ENCODE data around the gene HYAL3. TPM values are rescaled to one million over a fixed set of nuclear protein-coding genes. Genes with fewer than 3 reads are reported as not detected.

Gene HYAL3
- total and polyA plus RNA-seq, 10 of the 15 experiments (the other 5 are each of a cell fraction or from before 2014, with no cell fraction given), result 0.37 to 4.2 (median 2.8) TPM

DNA sequence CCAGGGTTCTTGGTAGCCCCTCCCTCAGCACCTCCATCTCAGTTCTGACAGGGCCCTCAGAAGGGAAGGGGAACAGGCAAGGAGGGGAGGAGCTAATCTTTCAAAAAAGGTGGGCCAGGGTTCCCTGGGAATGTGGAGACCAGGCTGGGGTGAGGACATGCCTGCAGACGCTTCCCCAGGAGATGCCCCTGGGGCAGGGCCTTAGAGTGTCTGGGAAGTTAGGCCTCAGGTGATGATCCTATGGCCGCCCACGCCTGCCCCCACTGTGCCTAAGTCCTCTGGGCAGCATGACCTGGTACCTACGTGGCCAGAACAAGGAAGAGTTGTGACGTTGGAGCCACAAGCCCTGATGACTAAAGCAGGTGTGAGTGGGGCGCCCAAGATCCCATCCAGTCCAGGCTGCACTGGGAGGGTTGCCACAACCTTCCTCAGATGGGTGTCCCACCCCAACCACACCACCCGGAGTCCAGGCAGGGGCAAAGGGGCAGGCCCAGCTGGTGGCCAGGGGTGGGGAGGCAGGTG is 34.2 kb downstream of the HYAL3 start:
- Histone ChIP-seq H3K79me2 (ENCODE audit: control insufficient read depth, insufficient read depth, low read length) (no peaks in the 10 kb centered on the region), H3K9ac (ENCODE audit: control insufficient read depth, insufficient read depth, low read length) (no peak overlapping the region), H3K27me3 (replicated peaks in 1 of 2; ENCODE audit: control insufficient read depth in 2 of 2, insufficient read depth in 2 of 2, low read length in 1 of 2) (peaks cover 0 to 4% of the 10 kb centered on the region in 2 experiments; a peak in 1 of 4 replicates), H2AFZ (ENCODE audit: control insufficient read depth, low read depth, low read length) (no peak overlapping the region), H4K20me1 (ENCODE audit: control insufficient read depth, insufficient read depth) (no peaks in the 10 kb centered on the region), H3K4me2 (ENCODE audit: control insufficient read depth, insufficient read depth) (no peak overlapping the region), H3K4me3 (no peak overlapping the region), H3K4me1 (ENCODE audit: control insufficient read depth, insufficient read depth, low read length) (peaks cover 9% of the 10 kb centered on the region), H3K27ac (ENCODE audit: control insufficient read depth, insufficient read depth) (no peak overlapping the region), H3K36me3 (ENCODE audit: control insufficient read depth in 2 of 2, insufficient read depth in 2 of 2, low read length in 1 of 2) (no peaks in the 10 kb centered on the region), H3K9me3 (replicated peaks; ENCODE audit: control insufficient read depth, insufficient read depth, low read length) (no peaks in the 10 kb centered on the region)
- TF ChIP-seq, protein P1, sequence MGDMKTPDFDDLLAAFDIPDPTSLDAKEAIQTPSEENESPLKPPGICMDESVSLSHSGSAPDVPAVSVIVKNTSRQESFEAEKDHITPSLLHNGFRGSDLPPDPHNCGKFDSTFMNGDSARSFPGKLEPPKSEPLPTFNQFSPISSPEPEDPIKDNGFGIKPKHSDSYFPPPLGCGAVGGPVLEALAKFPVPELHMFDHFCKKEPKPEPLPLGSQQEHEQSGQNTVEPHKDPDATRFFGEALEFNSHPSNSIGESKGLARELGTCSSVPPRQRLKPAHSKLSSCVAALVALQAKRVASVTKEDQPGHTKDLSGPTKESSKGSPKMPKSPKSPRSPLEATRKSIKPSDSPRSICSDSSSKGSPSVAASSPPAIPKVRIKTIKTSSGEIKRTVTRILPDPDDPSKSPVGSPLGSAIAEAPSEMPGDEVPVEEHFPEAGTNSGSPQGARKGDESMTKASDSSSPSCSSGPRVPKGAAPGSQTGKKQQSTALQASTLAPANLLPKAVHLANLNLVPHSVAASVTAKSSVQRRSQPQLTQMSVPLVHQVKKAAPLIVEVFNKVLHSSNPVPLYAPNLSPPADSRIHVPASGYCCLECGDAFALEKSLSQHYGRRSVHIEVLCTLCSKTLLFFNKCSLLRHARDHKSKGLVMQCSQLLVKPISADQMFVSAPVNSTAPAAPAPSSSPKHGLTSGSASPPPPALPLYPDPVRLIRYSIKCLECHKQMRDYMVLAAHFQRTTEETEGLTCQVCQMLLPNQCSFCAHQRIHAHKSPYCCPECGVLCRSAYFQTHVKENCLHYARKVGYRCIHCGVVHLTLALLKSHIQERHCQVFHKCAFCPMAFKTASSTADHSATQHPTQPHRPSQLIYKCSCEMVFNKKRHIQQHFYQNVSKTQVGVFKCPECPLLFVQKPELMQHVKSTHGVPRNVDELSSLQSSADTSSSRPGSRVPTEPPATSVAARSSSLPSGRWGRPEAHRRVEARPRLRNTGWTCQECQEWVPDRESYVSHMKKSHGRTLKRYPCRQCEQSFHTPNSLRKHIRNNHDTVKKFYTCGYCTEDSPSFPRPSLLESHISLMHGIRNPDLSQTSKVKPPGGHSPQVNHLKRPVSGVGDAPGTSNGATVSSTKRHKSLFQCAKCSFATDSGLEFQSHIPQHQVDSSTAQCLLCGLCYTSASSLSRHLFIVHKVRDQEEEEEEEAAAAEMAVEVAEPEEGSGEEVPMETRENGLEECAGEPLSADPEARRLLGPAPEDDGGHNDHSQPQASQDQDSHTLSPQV (IDR thresholded peaks at IDR 0.05), result no peak
- TF ChIP-seq JUND (IDR thresholded peaks at IDR 0.05; ENCODE audit: low read depth, low read length) (no peak), ZNF384 (IDR thresholded peaks at IDR 0.05; ENCODE audit: borderline replicate concordance, low read depth, low read length) (no peak), MEF2A (IDR thresholded peaks at IDR 0.05; ENCODE audit: insufficient read depth, low read depth, low read length) (no peak), CBX5 (IDR thresholded peaks at IDR 0.05; ENCODE audit: low read depth) (no peak), SMAD5 (IDR thresholded peaks at IDR 0.05; ENCODE audit: low read depth) (no peak), SRF (IDR thresholded peaks at IDR 0.05; ENCODE audit: low read depth in 2 of 2, low read length in 2 of 2) (no peak), ZNF274 (IDR thresholded peaks at IDR 0.05; ENCODE audit: insufficient read depth, insufficient read length) (no peak), SP1 (IDR thresholded peaks at IDR 0.05; ENCODE audit: low read depth, low read length) (no peak), ESRRA (IDR thresholded peaks at IDR 0.05; ENCODE audit: low read length) (no peak)
- TF ChIP-seq, protein P2, sequence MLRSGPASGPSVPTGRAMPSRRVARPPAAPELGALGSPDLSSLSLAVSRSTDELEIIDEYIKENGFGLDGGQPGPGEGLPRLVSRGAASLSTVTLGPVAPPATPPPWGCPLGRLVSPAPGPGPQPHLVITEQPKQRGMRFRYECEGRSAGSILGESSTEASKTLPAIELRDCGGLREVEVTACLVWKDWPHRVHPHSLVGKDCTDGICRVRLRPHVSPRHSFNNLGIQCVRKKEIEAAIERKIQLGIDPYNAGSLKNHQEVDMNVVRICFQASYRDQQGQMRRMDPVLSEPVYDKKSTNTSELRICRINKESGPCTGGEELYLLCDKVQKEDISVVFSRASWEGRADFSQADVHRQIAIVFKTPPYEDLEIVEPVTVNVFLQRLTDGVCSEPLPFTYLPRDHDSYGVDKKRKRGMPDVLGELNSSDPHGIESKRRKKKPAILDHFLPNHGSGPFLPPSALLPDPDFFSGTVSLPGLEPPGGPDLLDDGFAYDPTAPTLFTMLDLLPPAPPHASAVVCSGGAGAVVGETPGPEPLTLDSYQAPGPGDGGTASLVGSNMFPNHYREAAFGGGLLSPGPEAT (IDR thresholded peaks at IDR 0.05; ENCODE audit: low read depth), result no peak
- TF ChIP-seq, protein P3, sequence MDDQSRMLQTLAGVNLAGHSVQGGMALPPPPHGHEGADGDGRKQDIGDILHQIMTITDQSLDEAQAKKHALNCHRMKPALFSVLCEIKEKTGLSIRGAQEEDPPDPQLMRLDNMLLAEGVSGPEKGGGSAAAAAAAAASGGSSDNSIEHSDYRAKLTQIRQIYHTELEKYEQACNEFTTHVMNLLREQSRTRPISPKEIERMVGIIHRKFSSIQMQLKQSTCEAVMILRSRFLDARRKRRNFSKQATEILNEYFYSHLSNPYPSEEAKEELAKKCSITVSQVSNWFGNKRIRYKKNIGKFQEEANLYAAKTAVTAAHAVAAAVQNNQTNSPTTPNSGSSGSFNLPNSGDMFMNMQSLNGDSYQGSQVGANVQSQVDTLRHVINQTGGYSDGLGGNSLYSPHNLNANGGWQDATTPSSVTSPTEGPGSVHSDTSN (IDR thresholded peaks at IDR 0.05; ENCODE audit: insufficient replicate concordance, low read depth, low read length), result no peak
- ChIA-PET RAD21 (ENCODE audit: unreplicated experiment) (no interaction called here), SMC1A (ENCODE audit: uncharacterized antibody, unreplicated experiment) (no interaction called here), POLR2A (no interaction called here), CTCF (no interaction called here)
- no peak for FAIRE-seq
- ATAC-seq, result no peak
- intact Hi-C loops (cut with micrococcal nuclease; ENCODE audit: unreplicated experiment) (no loop called here), in situ Hi-C loops (cut with MboI) (no loop called here)
- no TSS peak for BruUV-seq (replicated peaks)
- 18% methylated on average over 7 of the region's 7 CpGs for WGBS (ENCODE audit: insufficient coverage, insufficient replicate concordance, low lambda C conversion rate, missing lambda C conversion rate)
- DNase-seq (ENCODE audit: low read depth, low spot score), result no peak

Measured in GM12878 (cell line).